Inflammatory macrophage treated with lipopolysaccharide for 4 hours (primary cell): ENCODE measurements around the gene TOGARAM2.

Source experiments
- DNase-seq: peaks from one replicate; pipeline ENCODE4 v3.0.0-alpha.2; 2020

The TOGARAM2 gene

DNA sequence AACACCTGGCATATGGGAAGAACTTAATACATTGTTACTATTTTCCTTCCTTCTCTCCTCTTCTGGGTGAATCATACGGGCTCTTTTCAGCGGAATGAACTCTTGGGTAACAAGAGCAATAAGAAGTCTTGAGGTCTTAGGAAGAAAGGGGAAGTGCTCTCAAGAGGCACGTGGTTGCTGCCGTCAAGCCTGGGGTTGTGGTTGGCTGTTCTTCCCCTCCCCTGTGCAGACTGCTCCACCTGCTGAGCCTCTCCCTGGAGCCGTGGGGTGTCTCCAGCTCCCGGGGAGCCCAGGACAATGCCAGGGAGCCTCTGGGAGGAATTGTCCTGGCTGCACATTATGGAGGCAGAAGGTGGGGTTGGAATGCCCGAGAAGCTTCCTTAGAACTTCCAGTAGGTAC lies 19.4 kb downstream of the TOGARAM2 start:
- DNase-seq, result peak; percentile 94

DNA sequence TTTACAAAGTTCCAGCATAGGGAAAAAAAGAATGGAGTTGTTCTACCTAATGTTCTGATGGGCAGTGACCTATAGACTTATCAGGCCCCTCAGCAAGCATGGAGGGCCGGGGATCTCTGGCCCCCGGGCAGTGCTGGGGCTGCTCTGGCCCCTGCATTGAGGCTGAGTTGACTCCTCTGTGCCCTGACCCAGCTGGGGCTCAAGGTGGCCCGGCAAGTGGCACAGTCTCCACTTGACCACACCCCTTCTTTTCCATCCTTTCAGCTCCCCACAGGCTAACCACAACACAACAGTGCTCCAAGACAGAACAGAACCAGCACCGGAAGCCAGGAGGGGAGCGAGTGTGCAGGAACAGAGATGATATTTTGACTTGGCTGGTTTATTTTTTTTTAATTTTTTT lies 19.9 kb downstream of the TOGARAM2 start:
- no peak for DNase-seq

DNA sequence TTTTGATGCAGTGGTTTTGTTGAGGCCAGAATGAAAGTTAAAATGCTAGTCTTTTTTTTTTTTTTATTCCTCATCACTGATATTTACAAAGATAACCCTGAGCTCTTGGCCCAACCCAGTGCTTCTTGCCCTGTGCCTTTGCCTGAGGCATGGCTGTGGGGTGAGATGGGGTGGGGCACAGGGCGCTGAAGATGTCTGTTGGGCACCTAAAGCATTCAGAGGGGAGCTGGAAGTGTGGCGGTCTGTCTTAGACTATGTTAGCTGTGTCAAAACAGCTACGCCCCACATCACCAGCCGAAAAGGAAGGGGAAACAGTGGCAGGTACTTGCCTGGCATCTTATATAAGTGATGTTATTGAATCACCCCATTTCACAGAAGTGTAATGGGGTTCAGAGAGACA lies 20.7 kb downstream of the TOGARAM2 start:
- DNase-seq, result no peak

DNA sequence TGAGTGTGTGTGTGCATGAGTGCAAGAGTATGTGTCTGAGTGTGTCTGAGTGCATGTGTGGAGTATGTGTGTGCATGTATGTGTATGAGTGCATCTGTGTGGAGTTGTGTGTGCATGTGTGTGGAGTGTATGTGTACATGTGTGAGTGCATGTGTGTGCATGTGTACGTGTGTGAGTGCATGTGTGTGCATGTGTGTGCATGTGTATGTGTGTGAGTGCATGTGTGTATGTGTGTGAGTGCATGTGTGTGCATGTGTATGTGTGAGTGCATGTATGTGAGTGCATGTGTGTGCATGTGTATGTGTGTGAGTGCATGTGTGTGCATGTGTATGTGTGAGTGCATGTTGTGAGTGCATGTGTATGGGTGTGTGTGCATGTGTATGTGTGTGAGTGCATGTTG lies 23.7 kb downstream of the TOGARAM2 start:
- DNase-seq, result no peak

DNA sequence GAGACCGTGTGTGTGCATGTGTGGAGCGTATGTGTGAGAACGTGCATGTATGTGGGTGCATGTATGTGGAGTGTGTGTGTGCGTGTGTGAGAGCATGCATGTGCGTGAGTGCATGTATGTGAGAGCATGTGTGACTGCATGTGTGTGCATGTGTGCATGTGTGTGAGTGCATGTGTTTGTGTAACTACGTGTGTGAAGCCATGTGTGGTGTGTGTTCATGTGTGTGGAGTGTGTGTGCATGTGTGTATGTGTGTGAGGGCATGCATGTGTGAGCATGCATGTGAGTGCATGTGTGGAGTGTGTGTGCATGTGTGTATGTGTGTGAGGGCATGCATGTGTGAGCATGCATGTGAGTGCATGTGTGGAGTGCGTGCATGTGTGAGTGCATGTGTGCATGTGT lies 24.2 kb downstream of the TOGARAM2 start:
- DNase-seq, result no peak

DNA sequence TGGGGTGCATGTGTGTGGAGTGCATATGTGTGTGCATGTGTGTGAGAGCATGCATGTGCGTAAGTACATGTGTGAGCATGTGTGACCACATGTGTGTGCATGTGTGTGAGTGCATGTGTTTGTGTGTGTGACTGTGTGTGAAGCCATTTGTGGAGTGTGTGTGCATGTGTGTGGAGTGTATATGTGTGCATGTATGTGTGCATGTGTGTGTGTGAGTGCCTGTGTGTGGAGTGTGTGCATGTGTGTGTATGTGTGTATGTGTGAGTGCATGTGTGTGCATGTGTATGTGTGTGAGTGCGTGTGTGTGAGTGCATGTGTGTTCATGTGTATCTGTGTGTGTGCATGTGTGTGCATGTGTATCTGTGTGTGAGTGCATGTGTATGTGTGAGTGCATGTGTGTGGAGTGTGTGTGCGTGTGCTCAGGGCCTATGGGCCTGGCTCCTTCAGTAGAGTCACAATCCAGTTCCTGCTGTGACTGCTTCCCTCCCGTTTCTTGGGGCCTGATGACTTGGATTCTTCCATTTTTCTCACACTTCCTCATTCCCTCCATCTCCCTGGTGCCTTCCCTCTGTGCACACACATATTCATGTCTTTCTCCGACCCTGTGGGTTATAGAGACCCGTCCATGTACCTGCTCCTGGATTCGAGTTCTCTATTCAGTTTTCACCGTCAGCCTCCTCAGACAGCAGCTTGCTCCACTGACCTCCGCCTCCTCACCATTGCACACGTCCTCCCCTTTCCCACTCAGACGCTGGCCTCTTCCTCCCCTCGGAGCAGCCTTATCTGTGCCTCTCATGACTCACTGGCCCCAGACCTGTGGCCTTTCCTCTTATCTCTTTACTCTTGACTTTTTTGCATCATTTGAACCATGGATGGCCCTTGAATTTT lies 25.2 kb downstream of the TOGARAM2 start:
- peak; percentile 61 for DNase-seq

DNA sequence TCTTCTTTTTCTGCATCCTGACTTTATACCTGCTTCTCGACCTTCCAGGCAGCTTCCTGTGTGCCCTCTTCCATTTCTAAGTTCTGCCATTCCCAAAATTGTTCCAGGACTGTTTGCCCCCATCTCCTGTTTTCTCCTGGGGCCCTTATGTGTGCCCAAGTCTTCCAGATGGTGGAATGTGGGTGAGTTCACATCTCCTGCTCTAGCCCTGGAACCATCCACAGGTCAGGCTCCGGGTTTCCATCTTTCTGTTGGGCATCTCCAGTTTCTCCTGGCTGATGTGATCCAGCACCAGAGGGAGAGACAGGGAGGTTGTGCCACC lies 25.8 kb downstream of the TOGARAM2 start:
- no peak for DNase-seq

DNA sequence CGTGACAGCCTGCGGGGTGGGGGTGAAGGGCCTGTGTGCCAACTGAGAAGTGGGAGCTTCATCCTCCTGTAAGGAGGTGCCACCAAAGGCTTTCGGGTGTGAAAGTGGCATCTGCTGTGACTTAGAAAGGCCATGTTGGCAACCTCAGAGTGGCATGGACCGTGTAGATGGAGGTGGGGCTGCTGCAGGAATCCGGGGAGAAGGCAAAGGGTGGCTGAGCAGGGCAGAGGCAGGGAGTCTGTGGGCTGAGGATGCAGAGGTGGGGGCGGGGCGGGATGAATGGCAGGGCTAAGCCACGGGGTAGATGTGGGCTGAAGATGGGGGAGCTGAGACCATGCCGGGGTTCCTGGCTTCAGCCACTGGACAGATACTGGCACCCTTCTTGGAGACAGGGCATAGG lies 28.2 kb downstream of the TOGARAM2 start:
- DNase-seq, result no peak

DNA sequence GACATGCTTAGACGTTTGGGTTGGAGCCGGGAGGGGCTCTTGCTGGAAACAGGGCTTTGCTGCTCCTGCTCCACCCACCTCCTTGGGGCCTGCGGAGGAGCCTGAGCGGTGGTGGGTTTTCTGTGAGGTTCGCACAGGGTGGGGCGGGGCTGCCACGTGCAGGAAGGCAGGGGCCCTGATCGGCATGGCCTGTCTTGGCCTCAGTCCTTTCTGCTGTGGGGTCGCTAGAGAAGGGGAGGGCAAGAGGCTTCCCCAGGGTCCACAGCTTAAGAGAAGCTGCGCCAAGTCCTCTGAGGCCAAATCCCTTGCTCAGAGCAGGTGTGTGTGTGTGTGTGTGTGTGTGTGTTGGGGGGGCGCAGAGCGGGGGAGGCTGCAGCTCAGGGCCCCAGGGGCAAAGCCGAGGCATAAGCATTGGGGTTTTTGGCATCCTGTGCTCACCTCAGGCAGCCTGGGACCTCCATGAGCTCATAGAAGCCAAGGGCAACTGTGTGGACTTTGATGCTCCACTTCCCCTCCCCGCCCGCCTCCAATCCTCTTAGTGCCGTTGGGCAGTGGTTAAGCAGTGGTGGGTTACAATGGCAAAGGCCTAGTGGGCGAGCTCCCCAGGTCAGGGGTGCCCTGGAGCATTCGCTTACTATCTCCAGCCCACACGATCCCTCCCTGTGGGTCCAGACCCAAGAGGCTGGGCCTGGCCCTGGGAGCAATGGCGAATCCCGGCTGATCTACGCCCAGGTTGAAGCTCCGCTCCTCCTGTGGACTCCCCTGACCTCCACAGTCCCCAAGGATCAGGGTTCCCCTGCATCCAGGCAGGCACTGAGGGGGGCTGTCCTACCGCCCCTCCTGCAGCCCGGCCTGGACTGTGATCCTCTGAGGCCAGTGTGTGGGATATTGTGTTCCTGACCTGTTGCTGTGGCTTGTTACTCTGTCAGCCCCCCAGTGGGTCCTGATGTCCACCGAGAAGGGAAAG lies 28.9 kb downstream of the TOGARAM2 start:
- DNase-seq, result no peak

DNA sequence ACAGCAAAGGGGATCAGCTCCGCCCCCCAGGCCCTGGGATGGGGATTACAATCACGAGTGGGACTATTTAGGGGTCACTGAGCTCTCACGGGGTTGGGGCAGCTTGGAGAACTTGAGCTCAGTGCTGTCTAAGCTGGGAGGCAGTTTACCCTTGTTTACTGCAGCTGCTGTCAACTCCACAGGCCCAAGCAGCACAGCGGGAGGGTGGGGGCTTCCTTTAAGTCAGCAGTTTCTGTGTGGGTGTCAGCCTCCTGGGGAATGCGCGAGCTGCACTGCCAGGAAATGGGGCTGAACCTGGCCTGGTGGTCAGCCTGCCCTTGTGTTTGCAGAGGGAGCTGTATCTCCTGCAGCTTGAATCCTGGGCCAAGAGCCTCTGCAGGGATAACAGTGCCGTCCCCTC lies 29.8 kb downstream of the TOGARAM2 start:
- no peak for DNase-seq

DNA sequence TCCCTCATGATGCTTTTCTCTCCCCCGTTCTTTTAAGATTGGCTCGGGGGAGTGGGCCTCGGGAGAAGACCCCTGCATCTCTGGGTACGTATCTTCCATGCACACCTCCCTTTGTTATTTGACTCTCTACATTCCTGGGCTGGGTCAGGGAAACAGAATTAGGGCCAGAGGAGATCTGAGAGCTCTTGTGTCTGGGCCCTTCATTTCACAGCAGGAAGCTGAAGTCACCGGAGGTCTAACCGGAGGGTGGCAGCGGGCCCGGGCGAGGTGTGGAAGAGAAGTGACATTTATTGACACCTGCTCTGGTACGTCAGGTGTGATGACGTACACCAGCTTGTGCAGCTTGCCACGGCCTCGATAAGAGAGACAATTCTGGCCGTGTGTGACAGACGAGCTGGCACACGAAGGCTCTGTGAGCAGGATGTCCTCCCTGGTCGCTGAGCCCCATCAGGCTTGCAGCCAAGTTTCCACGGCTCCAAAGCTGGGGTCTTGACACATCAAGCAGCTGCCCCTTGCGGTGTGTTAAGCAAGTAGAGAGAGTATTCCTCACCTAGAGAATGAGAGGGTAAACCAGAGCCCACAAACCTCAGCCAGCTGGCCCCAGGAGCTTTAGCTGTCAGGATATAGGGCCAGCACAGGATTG lies 30.4 kb downstream of the TOGARAM2 start:
- DNase-seq, result no peak

DNA sequence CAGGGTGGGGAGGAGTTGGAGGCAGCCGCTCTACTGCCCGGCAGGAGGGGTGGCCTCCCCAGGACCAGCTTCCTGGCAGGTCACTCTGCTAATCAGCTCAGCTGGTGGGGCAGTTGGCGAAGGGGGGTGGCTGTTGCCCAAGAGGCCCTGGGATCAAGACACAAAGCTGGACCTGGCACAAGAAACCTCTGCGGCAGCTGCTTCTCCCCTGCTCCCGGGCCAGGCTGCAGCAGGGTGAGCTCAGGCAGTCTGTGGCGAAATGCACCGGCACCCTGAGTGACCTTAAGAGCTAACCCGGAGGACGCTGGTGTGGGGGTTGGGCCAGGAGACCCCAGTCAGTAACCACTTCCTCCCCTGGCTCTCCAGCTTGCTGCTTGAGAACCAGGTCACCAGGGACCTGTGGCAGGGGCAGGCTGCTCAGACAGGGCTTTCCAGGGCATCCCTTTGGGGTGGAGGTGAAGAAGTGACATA lies 31.1 kb downstream of the TOGARAM2 start:
- DNase-seq, result peak; percentile 34

DNA sequence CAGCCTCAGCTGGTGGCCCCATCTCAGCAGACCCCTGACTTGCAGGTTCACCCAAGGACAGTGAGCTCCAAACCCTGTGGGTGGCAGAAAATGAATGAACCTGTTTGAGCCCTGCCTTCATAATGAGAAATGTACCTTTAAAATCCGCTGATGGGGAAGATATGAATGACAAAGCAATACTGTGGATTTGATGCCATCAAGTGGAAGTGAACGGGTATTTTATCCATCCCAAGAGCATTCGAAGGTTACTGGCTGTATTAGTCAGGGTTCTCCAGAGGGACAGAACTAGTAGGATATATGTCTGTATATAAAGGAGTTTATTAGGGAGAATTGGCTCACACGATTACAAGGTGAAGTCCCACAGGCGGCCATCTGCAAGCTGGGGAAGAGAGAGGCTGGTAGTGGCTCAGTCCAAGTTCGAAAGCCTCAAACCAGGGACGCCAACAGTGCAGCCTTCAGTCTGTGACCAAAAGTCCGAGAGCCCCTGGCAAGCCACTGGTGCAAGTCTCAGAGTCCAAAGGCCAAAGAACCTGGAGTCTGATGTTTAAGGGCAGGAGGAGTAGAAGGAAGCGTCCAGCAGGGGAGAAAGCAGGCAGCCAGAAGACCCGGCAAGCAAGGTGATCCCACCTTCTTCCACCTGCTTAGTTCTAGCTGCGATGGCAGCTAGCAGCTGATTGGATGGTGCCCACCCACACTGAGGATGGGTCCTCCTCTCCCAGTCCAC lies 32.1 kb downstream of the TOGARAM2 start:
- DNase-seq, result no peak

DNA sequence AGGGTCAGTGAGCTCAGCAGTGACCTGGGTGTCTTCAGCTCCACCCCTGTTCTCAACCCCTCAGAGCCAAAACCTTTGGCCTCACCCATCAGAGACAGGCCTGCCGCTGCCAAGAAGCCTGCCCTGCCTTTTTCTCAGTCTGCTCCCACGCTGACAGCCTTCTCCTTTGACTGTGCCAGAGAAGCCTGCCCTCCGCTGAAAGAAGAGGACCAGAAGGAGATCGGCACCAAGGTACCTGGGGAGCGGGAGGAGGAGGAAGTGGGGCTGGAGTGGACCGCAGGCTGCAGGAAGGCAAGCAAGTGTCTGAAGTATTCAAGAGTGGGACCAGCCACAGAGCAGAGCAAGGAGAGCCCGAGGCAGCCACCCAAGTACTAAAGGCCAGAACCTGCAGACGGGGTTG lies 33.2 kb downstream of the TOGARAM2 start:
- DNase-seq, result no peak

DNA sequence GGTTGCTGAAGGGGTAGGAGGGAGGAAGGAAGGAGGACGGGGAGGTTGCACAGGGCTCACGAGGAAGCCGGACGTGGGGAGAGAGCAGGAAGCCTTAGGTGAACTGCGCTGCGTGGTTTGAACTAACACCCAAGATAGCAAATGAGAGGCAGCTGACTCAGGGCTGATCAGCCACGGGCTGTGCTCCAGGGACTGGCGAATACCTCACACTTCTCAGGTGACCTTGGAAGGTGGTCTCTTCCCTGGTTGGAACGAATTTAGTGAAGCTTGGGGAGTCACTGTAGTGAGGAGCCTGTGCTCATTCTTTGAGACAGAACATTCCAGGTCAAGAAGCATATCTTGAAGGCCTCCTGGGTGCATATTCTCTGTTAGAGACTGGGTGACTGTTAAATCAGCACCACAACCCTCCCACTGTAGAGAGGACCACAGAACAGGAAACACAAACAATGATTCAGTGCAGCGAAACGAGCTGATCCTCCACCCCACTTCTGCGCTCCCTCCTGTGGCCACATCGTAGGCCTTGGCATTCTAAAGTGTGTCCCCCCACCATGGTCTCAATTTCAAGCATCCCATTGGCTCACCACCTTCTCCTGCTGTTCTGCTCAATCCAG lies 33.8 kb downstream of the TOGARAM2 start:
- DNase-seq, result peak; percentile 63

DNA sequence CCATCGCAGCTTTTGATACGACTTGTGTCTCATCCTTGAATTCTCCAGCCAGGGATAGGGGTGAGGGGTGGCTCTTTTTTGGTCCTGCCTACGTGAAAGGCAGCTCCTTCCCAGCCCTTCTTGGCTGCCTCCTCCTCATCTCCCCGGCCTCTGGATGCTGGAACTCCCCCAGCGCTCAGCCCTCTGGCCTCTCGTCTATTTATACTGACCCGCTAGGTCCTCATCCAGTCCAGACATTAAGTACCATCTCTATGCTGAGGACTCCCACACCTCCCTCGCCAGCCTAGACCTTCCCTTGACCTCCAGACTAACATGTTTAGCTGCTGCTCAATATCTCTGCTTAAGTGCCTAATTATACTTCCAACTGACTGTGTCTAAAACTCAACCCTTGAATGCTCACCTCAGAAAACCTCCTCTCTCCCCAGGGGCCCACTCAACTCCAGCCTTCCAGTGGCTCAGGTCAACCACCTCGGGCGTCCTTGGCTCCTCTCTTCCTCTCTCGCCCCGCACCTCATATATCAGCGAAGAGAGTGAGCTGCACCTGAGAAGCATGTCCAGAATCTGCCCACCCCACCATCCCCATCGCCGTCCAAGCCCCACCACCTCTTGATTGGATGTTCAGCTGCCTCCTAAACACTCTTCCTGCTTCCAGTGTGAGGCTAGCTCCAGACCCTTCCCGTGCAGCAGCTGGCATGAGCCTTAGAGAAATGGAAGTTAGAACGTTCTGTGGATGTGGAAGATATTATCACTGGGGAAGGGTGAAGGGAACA lies 34.8 kb downstream of the TOGARAM2 start:
- no peak for DNase-seq

DNA sequence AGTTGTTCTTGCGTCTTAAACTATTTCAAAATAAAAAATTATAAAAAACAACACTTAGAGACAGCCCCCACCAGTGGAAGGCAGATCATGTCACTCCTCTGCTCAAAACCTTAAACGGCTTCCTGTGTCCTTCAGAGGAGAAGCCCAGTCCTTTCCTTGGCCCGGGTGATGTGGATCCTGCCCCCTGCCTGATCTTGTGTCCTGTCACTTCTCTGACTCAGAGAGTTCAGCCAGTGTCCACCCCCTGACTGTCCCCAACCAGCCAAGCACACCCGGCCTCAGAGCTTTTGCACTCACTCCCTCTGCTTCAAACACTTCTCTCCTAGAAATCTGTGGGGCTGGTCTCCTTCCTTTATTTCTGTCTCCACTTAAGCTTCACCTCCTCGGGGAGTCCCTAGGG lies 35.4 kb downstream of the TOGARAM2 start:
- peak; percentile 42 for DNase-seq

DNA sequence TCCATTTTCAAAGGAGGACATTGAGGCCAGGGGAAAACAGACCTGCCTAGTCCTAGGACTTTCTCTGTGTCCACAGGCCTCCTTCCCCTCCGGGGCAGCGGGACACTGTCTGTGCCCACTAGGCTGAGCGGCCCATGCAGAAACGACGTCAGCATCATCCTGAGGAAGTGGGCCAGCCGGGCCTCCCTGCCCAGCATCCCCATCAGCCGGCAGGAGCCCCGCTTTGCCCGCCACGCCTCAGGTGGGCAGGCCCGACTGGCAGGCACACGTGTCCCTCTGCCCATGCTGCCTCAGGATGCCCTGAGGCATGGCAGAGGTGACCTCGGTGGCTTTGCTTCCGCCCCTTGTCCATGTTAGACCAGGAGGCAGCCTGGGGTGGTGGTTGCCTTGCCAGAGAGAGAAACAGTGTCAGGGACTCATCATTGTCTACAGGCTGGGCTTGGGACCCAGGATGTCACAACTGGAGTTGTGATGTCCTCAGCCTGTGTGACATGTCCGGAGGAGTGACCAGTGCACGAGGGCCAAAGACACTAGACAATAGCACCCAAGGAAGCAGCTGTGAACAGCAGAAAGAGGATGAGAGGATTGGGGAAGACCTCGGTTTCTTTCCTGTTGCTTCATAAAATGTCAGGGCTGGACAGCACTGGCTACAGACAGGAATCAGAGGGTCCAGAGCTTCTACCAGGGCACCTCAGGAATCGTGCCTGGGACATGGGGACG lies 36.8 kb downstream of the TOGARAM2 start:
- DNase-seq, result peak; percentile 68

DNA sequence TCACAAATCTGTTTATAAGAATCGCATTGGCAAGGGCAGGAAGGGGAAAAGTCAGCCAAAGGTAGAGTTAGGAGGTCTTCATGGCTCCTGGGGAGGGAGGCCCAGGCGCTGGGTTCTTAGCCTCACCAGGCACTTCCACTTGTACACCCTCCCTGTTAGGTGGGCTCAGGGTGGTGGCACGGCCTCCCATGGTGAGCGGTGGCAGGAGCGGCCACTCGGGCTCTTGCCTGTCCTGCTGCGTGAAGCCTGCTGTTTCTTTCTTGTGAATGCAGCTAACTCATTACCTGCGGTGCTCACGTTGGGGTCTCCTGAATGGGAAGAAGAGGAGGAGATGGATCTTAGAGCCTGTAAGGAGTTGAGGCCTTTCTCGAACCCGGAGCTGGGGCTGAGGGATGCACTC lies 40.8 kb downstream of the TOGARAM2 start:
- DNase-seq, result no peak

DNA sequence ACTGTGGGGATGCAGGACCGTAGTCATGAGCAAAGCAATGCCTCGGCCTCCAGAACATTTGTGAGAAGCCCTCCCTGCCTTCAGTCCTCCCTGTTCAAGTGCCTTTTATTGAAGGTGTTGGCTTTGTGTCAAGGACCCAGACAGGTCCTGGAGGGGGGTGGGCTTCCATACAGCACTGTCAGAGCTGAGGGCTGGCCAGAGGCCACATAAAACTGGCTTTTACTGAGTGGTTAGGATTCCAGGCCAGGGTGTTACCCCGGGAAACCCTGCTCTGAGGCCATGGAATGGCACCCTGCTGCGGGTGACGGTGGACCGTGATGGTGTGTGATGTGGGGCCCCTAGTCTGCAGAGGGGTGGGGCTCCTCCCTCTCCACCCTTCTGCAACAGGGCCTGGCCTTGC lies 41.6 kb downstream of the TOGARAM2 start:
- no peak for DNase-seq

DNA sequence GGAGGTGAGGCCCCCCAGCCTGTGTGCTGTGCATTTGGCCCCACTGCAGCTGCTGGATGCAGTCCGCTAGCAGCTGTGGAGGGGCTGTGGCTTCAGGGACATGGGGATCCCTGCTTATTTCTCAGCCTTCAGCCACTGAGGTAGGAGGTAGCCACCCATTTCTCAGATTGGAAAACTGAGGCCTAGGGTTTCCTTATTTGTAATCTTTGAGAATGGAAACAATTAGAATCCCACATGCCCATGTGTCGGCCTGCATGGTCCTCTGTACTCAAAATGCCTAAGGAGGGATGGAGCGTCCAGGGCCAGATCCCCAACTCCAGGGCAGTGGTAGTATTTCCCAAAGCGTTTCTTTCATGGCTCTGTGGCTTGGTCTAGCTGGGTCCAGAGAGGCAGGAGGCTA lies 42.1 kb downstream of the TOGARAM2 start:
- DNase-seq, result no peak
